Measurements from ENCODE around the gene AIF1L.
"Not testable (repeated sequence)": the region's sequence is repeated elsewhere in the genome, so short reads cannot be mapped to it uniquely, and the experiment has no call there.

AIF1L gene

GRCh38 chr9:131099102-131099606 is 2.8 kb downstream of the AIF1L start:
- no peak for DNase-seq (ENCODE audit: low spot score)

GRCh38 chr9:131099845-131100244 is 3.5 kb downstream of the AIF1L start:
- DNase-seq (ENCODE audit: low spot score): not testable (repeated sequence)

GRCh38 chr9:131100445-131100844 is 4.1 kb downstream of the AIF1L start:
- no peak for DNase-seq (ENCODE audit: low spot score)

- no peak for DNase-seq (ENCODE audit: low spot score)
Measured at GRCh38 chr9:131101207-131101964, 5.1 kb downstream of the AIF1L start.

GRCh38 chr9:131103024-131103423 is 6.7 kb downstream of the AIF1L start:
- no peak for DNase-seq (ENCODE audit: low spot score)

GRCh38 chr9:131103535-131103934 is 7.2 kb downstream of the AIF1L start:
- DNase-seq (ENCODE audit: low spot score): no peak

- no peak for DNase-seq (ENCODE audit: low spot score)
Measured at GRCh38 chr9:131104016-131104740, 7.8 kb downstream of the AIF1L start.

- DNase-seq (ENCODE audit: low spot score): no peak
Measured at GRCh38 chr9:131105952-131106351, 9.6 kb downstream of the AIF1L start.

- no peak for DNase-seq (ENCODE audit: low spot score)
Measured at GRCh38 chr9:131107760-131108159, 11.4 kb downstream of the AIF1L start.

- no peak for DNase-seq (ENCODE audit: low spot score)
Measured at GRCh38 chr9:131111186-131111853, 15.0 kb downstream of the AIF1L start.

GRCh38 chr9:131111854-131112311 is 15.6 kb downstream of the AIF1L start:
- DNase-seq (ENCODE audit: low spot score): no peak

- no peak for DNase-seq (ENCODE audit: low spot score)
Measured at GRCh38 chr9:131112374-131113154, 16.2 kb downstream of the AIF1L start.

GRCh38 chr9:131113655-131114054 is 17.3 kb downstream of the AIF1L start:
- no peak for DNase-seq (ENCODE audit: low spot score)

GRCh38 chr9:131114084-131114535 is 17.8 kb downstream of the AIF1L start:
- DNase-seq (ENCODE audit: low spot score): no peak

GRCh38 chr9:131115360-131115742 is 19.0 kb downstream of the AIF1L start:
- DNase-seq (ENCODE audit: low spot score): not testable (repeated sequence)

GRCh38 chr9:131116281-131117120 is 20.2 kb downstream of the AIF1L start:
- no peak for DNase-seq (ENCODE audit: low spot score)

GRCh38 chr9:131117121-131117761 is 20.9 kb downstream of the AIF1L start:
- DNase-seq (ENCODE audit: low spot score): no peak

GRCh38 chr9:131117762-131118145 is 21.4 kb downstream of the AIF1L start:
- no peak for DNase-seq (ENCODE audit: low spot score)

- no peak for DNase-seq (ENCODE audit: low spot score)
Measured at GRCh38 chr9:131119600-131119999, 23.3 kb downstream of the AIF1L start.

GRCh38 chr9:131120620-131121228 is 24.4 kb downstream of the AIF1L start:
- DNase-seq (ENCODE audit: low spot score): no peak

Data from HuH-7 (cell line).